CD4-positive, alpha-beta T cell (primary cell): ENCODE data around the gene FAM53A. TPM values are rescaled to one million over a fixed set of nuclear protein-coding genes. Genes with fewer than 3 reads are reported as not detected.

ENCODE experiments used
- ATAC-seq: fragments of 200-7000 bp; cut with Tn5 transposase; one replicate; pipeline ENCODE4 v1.10.0; 2022; ENCODE audit warnings: mild to moderate bottlenecking; ENCODE audit not compliant: poor library complexity
- CTCF ChIA-PET: fragments of 350-600 bp; sonication (Branson Sonifier 250); formaldehyde crosslinking; loops from one replicate; lab custom pipeline; 2021; ENCODE audit warnings: antibody characterized with exemption, inconsistent platforms; lab: Charles Lee
- POLR2A ChIA-PET: fragments of 350-600 bp; sonication (Branson Sonifier 250); formaldehyde crosslinking; loops from one replicate; lab custom pipeline; 2021; ENCODE audit warnings: antibody characterized with exemption, inconsistent platforms; lab: Charles Lee
- DNase-seq, 14 experiments: peaks; one replicate each; pipeline ENCODE4 v3.0.0-alpha.2; 2013 to 2020; ENCODE audit warnings: mixed read lengths in 2 of 14
- H3K27ac ChIP-seq, 2 donors: one replicate each; pipeline versions ENCODE4 v1.5.1 to v1.7.0; 2013; ENCODE audit warnings: low read length in 2 of 2, low read depth in 1 of 2, mild to moderate bottlenecking in 1 of 2
- H3K27me3 ChIP-seq, 2 experiments: 1 replicate in 1 of 2; 2 replicates in 1 of 2; pipeline versions ENCODE4 v1.6.1 to v1.7.0; 2013; ENCODE audit warnings: low read length in 2 of 2, control low read depth in 1 of 2, mild to moderate bottlenecking in 1 of 2, moderate library complexity in 1 of 2; ENCODE audit not compliant: insufficient read depth in 2 of 2, control insufficient read depth in 1 of 2
- H3K36me3 ChIP-seq: one replicate; pipeline ENCODE4 v1.6.1; 2013; ENCODE audit warnings: low read length, control low read depth; ENCODE audit not compliant: insufficient read depth
- H3K4me1 ChIP-seq: one replicate; pipeline ENCODE4 v1.6.1; 2013; ENCODE audit warnings: low read length, control low read depth; ENCODE audit not compliant: insufficient read depth
- H3K4me3 ChIP-seq: one replicate; pipeline ENCODE4 v1.5.1; 2013; ENCODE audit warnings: mild to moderate bottlenecking, low read length, moderate library complexity
- H3K9me3 ChIP-seq, 2 experiments: 1 replicate in 1 of 2; 2 replicates in 1 of 2; pipeline versions ENCODE4 v1.6.1 to v1.7.0; 2013; ENCODE audit warnings: low read length in 2 of 2, mild to moderate bottlenecking in 2 of 2, control low read depth in 1 of 2, moderate library complexity in 1 of 2; ENCODE audit not compliant: control insufficient read depth in 1 of 2, insufficient read depth in 1 of 2
- H3K27ac Mint-ChIP-seq: one replicate; pipeline ENCODE4 v1.8.0; 2020; ENCODE audit warnings: mixed read lengths
- H3K27me3 Mint-ChIP-seq: one replicate; pipeline ENCODE4 v1.8.0; 2021; ENCODE audit warnings: mixed read lengths
- H3K36me3 Mint-ChIP-seq: one replicate; pipeline ENCODE4 v1.8.0; 2021; ENCODE audit warnings: low read depth, mixed read lengths
- H3K4me1 Mint-ChIP-seq: one replicate; pipeline ENCODE4 v1.8.0; 2021; ENCODE audit warnings: low read depth, mixed read lengths
- H3K4me3 Mint-ChIP-seq: one replicate; pipeline ENCODE4 v1.8.0; 2020; ENCODE audit warnings: mild to moderate bottlenecking, mixed read lengths
- H3K9me3 Mint-ChIP-seq: one replicate; pipeline ENCODE4 v1.8.0; 2020; ENCODE audit warnings: mixed read lengths
- intact Hi-C, 2 experiments: fragments of 100-400 bp; cut with DNase I in 1 of 2; cut with micrococcal nuclease in 1 of 2; formaldehyde crosslinking; loops; one replicate each; pipeline versions ENCODE4 v1.15.1 to v1.9.0; 2023 to 2025; cut with DNase I, micrococcal nuclease
- total RNA-seq, 174 experiments: library from RNA in 2 of 174; stranded (reverse) in 2 of 174; gene quantifications; one replicate each; pipeline ENCODE4 v1.2.3 and lab custom pipeline; 2021 to 2026
- TF ChIP-seq, protein P1 (sequence below): fragments of 200-600 bp; IDR thresholded peaks from one replicate; pipeline ENCODE4 v1.8.0; 2022; ENCODE audit warnings: antibody characterized with exemption, mild to moderate bottlenecking

Gene FAM53A
- total RNA-seq, 2 experiments from 2014 or later, result 0.93 to 2.4 TPM

- Mint-ChIP-seq H3K4me1 (peaks cover 46% of the 10 kb centered on the region), H3K4me3 (peak overlapping the region; percentile 62), H3K27me3 (no peaks in the 10 kb centered on the region), H3K27ac (no peak overlapping the region), H3K9me3 (no peaks in the 10 kb centered on the region), H3K36me3 (peaks cover 16% of the 10 kb centered on the region)
- no peaks in the 10 kb centered on the region for H3K27me3 ChIP-seq
- no peak for ATAC-seq
- H3K4me3 ChIP-seq, result no peak overlapping the region
- no peaks in the 10 kb centered on the region for H3K9me3 ChIP-seq
- peak in 1 of 14 experiments; percentile 18 for DNase-seq
- CTCF ChIA-PET, result no interaction called here
- peaks cover 38% of the 10 kb centered on the region for H3K36me3 ChIP-seq
- POLR2A ChIA-PET, result interaction anchor here (1.1 kb wide), 1 partner anchor 24 kb away, joined by 4 read pairs; no protein-coding TSS in a partner anchor
- H3K4me1 ChIP-seq, result peaks cover 70% of the 10 kb centered on the region
- no peak overlapping the region for H3K27ac ChIP-seq
- TF ChIP-seq, protein P1, sequence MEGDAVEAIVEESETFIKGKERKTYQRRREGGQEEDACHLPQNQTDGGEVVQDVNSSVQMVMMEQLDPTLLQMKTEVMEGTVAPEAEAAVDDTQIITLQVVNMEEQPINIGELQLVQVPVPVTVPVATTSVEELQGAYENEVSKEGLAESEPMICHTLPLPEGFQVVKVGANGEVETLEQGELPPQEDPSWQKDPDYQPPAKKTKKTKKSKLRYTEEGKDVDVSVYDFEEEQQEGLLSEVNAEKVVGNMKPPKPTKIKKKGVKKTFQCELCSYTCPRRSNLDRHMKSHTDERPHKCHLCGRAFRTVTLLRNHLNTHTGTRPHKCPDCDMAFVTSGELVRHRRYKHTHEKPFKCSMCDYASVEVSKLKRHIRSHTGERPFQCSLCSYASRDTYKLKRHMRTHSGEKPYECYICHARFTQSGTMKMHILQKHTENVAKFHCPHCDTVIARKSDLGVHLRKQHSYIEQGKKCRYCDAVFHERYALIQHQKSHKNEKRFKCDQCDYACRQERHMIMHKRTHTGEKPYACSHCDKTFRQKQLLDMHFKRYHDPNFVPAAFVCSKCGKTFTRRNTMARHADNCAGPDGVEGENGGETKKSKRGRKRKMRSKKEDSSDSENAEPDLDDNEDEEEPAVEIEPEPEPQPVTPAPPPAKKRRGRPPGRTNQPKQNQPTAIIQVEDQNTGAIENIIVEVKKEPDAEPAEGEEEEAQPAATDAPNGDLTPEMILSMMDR, result no peak
- intact Hi-C loops, result loop anchor here in 1 of 2 experiments (10.0 kb wide), 2 partner anchors 697 to 747 kb away; partner anchors contain the start of genes CFAP99, RNF4 and ZFYVE28
These were observed 33.3 kb upstream of the FAM53A start for GRCh38 chr4:1717129-1718094.

DNA sequence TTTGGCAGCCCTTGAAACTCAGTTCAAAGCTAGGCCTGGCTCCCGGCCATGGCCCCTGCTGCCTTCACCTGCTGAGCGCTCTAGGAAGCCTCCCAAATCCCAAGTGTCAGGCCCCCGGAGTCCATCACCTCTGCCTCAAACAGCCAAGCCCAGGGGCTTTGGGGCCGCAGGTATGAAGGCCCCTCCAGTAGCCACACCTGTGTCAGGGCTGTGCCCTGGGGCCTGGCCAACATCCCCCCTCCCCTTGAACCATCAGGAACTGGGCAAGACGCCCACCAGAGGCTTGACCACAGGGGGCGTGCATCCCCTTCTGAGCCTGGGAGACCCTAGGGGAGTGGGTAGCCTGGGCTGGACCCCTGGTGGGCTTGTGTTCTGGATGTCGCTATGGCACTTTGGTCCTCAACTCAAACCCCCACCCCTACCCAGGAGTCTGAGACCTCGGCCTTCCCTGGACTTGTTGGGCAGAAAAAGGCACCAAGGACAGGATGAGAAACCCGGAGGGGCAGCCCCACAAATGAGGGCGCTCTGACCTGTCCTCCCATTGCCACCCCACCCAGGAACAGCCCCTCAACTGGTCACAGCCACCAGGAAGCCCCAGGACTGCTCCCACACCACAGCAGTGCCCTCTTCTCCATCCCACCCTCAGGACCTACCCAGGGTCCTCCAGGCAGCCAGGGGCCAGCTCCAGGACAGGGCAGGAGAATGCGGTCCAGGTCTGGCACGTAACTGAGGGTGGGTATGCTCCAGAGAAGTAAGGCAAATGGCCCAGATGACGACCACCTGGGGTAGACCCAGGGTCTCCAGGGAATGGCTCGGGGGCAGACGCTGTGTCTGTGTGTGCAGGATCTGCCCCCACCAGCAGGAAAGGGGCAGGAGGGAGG, 32.2 kb upstream of the FAM53A start:
- intact Hi-C loops, result loop anchor here in 1 of 2 experiments (10.0 kb wide), 2 partner anchors 698 to 748 kb away; partner anchors contain the start of genes CFAP99, RNF4 and ZFYVE28
- H3K27me3 ChIP-seq, result no peaks in the 10 kb centered on the region
- H3K27ac Mint-ChIP-seq, result peak overlapping the region; percentile 93
- H3K9me3 Mint-ChIP-seq, result no peaks in the 10 kb centered on the region
- H3K4me3 ChIP-seq, result no peak overlapping the region
- H3K4me1 Mint-ChIP-seq, result peaks cover 42% of the 10 kb centered on the region
- TF ChIP-seq, protein P1, result no peak
- H3K36me3 ChIP-seq, result peaks cover 38% of the 10 kb centered on the region
- H3K9me3 ChIP-seq, result no peaks in the 10 kb centered on the region
- peak overlapping the region; percentile 61 for H3K4me3 Mint-ChIP-seq
- ATAC-seq (no peak), DNase-seq (no peak)
- H3K27ac ChIP-seq, result no peak overlapping the region
- H3K4me1 ChIP-seq, result peaks cover 63% of the 10 kb centered on the region
- H3K27me3 Mint-ChIP-seq, result no peaks in the 10 kb centered on the region
- peaks cover 19% of the 10 kb centered on the region for H3K36me3 Mint-ChIP-seq
- CTCF ChIA-PET, result no interaction called here
- POLR2A ChIA-PET, result no interaction called here
